ENCODE measurements around the gene UTP25.

- TF ChIP-seq, protein P1, sequence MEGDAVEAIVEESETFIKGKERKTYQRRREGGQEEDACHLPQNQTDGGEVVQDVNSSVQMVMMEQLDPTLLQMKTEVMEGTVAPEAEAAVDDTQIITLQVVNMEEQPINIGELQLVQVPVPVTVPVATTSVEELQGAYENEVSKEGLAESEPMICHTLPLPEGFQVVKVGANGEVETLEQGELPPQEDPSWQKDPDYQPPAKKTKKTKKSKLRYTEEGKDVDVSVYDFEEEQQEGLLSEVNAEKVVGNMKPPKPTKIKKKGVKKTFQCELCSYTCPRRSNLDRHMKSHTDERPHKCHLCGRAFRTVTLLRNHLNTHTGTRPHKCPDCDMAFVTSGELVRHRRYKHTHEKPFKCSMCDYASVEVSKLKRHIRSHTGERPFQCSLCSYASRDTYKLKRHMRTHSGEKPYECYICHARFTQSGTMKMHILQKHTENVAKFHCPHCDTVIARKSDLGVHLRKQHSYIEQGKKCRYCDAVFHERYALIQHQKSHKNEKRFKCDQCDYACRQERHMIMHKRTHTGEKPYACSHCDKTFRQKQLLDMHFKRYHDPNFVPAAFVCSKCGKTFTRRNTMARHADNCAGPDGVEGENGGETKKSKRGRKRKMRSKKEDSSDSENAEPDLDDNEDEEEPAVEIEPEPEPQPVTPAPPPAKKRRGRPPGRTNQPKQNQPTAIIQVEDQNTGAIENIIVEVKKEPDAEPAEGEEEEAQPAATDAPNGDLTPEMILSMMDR (conservative IDR thresholded peaks at IDR 0.05; ENCODE audit: low read depth, low read length): no peak
- no peak for TF ChIP-seq EZH2 (IDR thresholded peaks at IDR 0.05; ENCODE audit: low read length, unreplicated experiment)
- TF ChIP-seq EZH2phosphoT487 (IDR thresholded peaks at IDR 0.05; ENCODE audit: borderline replicate concordance, low read length): no peak
These were observed 57.8 kb downstream of the UTP25 start for GRCh38 chr1:209885403-209886218.
